Right lobe of liver (tissue), 4 donors: ENCODE results near the gene TYW1B.
"Not testable (repeated sequence)": the region's sequence is repeated elsewhere in the genome, so short reads cannot be mapped to it uniquely, and the experiment has no call there.

ENCODE experiments used
- POLR2A ChIP-seq: fragments of 450-650 bp; IDR thresholded peaks from one replicate; pipeline ENCODE4 v1.6.1; 2017; ENCODE audit warnings: antibody characterized with exemption, mild to moderate bottlenecking
- TF ChIP-seq, protein P1 (sequence below), 4 donors: fragments of 200-600 bp in 3 of 4; fragments of 450-650 bp in 1 of 4; IDR thresholded peaks; one replicate each; pipeline versions ENCODE4 v1.5.1 to v1.8.0; 2016 to 2022; ENCODE audit warnings: antibody characterized with exemption in 4 of 4, mild to moderate bottlenecking in 2 of 4
- donor health status: DM: no; HTN: no; CAD: no.
- donor health status: DM: no; HTN: no; CAD: no.
- donor health status: DM: no; HTN: yes; CAD: no.

GRCh38 chr7:72830567-72830966 lies 2.6 kb upstream of the TYW1B start:
- TF ChIP-seq, protein P1, sequence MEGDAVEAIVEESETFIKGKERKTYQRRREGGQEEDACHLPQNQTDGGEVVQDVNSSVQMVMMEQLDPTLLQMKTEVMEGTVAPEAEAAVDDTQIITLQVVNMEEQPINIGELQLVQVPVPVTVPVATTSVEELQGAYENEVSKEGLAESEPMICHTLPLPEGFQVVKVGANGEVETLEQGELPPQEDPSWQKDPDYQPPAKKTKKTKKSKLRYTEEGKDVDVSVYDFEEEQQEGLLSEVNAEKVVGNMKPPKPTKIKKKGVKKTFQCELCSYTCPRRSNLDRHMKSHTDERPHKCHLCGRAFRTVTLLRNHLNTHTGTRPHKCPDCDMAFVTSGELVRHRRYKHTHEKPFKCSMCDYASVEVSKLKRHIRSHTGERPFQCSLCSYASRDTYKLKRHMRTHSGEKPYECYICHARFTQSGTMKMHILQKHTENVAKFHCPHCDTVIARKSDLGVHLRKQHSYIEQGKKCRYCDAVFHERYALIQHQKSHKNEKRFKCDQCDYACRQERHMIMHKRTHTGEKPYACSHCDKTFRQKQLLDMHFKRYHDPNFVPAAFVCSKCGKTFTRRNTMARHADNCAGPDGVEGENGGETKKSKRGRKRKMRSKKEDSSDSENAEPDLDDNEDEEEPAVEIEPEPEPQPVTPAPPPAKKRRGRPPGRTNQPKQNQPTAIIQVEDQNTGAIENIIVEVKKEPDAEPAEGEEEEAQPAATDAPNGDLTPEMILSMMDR (IDR thresholded peaks at IDR 0.05) = not testable (repeated sequence)
- not testable (repeated sequence) for TF ChIP-seq POLR2A
